HG03457 (cell line): ENCODE data around the gene ZMYND8.
"Not testable (repeated sequence)": the region's sequence is repeated elsewhere in the genome, so short reads cannot be mapped to it uniquely, and the experiment has no call there.

Source experiments
- ATAC-seq: cut with Tn5 transposase; IDR thresholded peaks from one replicate; pipeline ENCODE4 v1.9.1; 2021; ENCODE audit warnings: moderate number of reproducible peaks; ENCODE audit not compliant: unreplicated experiment

ZMYND8 gene

DNA sequence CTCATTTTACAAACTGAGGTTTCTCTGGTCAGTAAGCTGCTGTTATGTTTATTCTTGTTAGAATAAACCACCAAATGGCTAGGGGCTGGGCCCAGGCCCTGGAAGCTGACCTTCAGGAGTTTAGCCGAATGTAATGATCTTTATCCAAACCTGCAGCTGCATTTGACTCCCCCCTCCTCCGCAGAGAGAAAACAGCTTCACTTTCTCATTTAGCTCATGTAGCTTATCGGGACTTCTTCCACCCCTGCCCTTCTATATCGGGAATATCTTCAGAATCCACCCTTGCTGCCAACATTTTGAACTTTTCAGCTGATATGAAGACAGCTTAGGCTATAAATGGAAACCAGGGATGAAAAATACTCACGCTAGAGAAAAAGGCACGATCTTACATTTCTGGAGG, 102.6 kb downstream of the ZMYND8 start:
- no peak for ATAC-seq

DNA sequence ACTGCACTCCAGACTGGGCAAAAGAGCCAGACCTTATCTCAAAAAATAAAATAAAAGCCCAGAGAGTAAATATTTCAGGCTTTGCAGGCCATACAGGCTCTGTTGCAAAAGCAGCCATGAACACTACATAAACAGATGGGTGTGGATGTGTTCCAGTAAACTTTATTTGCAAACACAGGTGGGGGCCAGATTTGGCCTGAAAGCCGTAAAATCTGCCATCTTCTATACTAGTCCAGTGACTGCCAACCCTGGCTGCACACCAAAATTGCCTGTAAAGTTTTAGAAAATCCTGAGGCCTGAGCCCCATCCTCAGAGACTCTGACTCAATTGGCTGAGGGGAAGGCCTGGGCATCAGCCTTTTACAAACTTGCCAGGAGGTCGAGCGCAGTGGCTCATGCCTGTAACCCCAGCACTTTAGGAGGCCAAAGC, 103.6 kb downstream of the ZMYND8 start:
- ATAC-seq, result no peak

DNA sequence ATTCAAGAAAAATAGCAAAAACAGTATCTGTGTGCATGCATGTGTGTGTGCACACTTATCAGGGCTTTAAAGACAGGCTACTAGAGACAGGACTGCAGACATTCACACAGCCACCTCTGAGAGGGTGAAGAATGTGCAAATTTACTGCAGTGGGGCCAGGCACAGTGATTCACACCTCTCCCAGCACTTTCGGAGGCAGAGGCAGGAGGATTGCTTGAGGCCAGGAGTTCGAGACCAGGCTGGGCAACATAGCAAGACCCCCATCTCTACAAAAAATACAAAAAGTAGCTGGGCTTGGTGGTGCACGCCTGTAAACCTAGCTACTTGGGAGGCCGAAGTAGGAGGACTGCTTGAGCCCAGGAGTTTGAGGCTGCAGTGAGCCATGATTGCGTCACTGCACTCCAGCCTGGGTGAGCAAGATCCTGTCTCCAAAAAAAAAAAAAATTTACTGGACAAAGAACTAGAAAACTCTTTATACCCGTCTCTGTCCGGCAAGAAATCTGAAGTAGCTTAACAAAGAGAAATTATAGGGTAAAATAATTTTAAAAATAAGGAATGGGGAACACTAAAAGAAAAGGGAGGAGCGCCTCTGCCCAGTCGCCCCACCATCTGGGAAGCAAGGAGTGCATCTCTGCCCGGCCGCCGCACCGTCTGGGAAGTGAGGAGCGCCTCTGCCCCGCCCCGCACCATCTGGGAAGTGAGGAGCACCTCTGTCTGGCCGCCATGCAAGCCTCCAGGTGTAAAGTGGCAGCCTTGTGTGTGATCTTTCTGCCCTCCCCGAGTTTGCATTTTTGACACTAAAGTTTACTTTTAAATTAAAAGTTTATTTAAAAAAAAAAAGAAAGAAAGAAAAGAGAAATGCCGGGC, 105.1 kb downstream of the ZMYND8 start:
- ATAC-seq, result no peak

DNA sequence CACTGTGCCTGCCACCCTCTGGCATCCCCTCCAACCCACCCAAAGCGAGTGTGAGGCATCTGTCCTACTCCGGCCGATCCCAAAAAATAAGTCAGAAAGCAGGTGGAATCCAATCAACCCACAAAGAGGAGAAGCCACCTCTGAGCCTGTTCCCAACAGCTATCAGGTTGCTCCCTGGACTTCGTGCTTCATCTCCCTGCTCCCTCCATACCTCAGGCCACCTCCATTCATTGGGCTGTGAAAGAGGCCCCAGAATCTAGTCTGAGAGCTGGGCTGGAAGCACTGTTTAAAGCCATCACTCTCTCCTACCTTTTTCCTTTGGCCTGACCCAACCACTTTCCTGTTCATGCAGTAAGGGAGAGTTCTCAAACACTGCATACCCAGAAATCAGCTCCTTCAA, 106.1 kb downstream of the ZMYND8 start:
- ATAC-seq, result no peak

DNA sequence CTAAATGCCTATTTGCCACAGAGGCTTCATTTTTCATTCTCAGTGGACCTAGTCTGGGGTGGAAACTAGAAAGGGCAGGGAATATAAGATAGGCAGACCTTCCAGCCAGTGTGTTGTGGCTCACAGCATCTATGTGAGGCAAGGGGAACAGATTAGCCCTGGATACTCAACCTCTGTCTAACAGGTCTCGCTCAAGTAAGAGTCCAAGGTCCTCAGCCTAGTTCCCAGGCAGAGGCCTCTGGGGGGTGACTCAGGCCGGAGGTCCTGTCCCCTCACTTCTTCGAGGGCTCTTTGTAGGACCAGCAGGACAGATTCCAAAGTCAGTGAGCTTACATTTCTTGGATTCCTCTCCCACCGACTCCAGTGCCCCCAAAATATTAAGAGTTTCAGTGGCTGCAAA, 106.6 kb downstream of the ZMYND8 start:
- no peak for ATAC-seq

DNA sequence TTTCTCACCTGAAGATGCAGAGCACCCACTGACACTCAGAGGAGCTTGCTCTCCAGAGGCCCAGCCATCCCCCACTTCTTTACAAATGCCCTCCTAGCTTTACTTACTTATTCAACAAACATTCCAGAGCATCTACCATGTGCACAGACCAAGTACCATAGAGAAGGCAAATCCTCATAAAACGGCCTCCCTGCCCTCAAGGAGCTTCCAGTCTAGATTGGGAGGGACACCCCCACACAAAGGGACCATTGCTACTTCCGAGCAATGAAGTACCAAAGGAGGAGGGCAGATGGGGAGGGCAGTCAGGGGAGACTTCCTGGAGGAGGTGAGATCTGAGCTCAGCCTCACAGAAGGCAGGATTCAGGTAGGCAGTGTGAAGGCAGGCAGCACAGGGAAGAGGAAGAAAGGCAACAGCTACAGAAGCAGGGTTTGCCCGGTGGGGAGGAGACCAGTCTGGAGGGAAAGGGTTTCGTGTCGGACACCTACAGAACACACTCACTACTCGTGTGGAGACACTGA, 108.0 kb downstream of the ZMYND8 start:
- ATAC-seq, result no peak

DNA sequence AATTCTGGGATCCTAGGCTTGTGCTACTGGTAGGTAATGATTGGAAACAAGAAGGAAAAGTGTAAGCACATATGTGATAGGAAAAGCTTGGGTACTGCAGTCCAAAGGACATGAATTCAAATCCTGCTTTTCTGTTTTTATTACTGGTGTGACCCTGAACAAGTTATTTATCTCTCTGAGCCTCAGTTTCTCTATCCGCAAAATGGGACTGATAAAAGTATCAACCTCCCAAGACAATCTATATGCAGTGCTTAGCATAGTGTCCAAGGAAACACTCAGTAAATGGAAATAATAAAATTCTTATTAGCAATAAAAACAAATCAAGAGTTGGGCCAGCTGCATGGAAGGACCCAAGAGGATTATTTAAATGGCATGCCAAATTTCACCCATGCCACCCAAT, 108.5 kb downstream of the ZMYND8 start:
- ATAC-seq, result no peak

DNA sequence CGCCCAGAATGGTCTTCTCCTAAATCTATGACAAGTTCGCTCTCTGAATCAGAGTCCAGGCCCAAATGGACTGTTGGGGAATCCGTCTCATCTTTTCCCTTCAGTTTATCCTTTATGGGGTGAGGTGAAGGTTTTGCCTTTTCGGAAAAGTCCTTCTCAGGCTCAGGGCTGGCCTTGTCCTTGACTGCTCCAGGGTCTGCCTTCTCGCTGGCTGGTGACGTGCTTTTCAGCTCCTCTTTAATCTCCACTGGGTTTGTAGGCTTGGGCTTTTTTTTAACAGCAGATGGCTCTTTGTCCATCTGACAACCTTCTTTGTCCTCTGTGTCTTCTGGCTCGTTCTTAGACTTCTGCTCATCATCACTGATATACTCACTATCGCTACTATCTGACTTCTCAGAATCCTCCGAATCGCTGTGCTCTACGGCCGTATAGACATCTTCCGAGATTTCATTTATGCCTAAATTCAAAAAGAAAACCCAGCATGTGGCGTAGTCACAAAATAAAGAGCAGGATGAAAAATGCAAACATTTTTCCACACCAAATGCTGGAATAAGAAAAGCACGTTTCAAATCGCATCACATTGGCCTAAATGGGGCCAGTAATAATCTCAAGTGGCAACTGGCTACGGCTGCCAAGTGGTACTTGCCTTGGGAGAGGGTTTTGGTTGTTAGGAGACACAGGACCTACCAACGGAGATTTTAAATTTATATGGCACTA, 110.3 kb downstream of the ZMYND8 start:
- ATAC-seq, result no peak

DNA sequence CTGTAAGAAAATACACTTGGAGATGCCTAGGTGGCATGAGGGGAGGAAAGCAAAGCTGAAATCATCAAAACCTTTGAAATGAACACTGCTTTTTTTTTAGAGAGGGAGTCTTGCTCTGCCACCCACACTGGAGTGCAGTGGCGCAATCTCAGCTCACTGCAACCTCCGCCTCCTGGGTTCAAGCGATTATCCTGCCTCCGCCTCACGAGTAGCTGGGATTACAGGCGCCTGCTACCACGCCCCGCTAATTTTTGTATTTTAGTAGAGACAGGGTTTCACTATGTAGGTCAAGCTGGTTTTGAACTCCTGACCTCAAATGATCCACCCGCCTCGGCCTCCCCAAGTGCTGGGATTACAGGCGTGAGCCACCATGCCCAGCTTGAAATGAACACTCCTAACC, 111.3 kb downstream of the ZMYND8 start:
- ATAC-seq, result not testable (repeated sequence)

DNA sequence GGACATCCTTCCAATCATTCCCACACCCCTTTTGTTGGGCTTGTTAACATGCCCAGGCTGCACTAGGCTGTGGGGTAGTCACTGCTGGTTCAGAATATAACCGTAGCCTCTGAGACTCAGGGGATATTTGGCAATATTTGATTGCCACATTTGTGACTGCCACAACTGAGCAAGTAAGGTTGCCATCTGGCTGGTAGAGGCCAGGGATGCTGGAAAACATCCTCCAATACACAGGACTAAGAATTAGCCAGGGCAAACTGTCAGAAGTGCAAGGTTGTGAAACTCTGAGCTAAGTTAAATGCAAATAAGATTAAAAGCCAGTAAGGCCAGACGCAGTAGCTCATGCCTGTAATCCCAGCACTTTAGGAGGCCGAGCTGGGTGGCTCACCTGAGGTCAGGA, 112.0 kb downstream of the ZMYND8 start:
- ATAC-seq, result no peak

DNA sequence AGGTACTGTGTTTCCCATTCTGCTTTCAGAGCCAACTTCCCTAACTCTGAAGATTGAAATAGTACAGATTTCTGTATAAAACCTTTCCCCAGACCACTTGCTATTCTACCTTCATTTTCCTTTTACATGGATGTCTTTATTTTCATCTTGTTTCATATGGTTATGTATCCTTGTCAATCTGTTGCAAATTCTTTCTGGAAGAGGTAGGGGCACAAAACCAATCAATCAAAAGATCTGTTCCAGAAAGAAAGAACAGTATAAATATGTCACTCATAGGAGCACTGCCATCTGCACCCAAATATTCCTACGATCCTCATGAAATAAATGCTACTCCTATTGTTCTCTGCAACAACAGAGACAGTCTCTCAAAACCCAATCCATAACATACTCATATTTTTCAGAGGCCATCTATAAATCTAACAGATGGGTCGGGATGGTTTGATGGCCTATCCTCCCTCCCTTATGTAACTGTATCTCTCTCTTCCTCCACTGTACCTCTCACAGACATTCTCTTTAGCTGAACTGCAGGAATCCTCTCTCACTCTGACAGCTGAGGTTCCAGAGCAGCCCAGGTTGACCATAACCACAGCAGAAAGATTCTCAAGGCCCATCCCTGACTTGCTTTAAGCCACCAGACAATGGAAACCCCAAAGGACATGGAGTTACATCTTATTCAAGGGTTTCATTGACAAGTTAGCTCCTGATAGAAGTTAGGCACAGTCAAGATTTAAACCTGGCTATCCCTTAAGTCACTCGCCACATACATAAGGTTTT, 112.8 kb downstream of the ZMYND8 start:
- no peak for ATAC-seq

DNA sequence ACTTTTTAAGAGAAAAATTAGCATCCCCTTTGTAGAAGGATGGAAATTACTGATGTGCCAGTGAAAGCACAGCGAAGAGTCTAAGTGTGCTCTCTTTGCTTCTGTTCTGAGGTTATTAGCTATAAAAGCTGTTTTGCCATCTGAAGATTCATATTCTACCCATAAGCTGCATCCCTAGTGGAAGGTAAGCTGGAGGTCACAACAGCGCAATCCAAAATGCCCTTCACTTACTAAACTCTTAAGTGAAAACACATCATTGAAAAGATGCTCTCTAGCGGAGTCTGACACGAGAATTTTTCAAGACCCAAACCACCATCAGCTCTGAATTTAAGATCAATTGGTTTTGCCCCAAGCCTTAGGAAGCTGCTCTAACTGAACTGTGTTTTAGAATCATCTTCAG, 113.5 kb downstream of the ZMYND8 start:
- no peak for ATAC-seq

DNA sequence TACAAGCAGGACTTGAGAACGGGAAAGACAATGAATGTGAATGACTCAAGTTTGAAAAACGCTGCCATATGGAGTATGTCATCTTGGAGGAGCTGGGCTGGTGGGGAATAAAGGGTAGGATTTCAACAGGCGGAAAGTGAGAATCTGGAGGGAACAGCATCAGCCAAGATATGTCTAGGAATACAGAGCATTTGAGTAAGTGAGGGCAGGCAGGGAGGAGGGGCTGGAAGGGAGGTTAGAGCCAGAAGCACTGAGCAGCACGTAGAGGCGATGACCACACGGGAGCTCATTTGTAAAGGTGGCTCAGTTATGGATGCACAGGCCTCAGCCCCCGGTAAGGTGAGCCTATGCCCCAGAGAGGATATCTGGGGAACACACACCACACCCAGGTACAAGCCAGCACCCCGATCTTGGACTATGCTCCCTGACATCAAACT, 115.1 kb downstream of the ZMYND8 start:
- no peak for ATAC-seq

DNA sequence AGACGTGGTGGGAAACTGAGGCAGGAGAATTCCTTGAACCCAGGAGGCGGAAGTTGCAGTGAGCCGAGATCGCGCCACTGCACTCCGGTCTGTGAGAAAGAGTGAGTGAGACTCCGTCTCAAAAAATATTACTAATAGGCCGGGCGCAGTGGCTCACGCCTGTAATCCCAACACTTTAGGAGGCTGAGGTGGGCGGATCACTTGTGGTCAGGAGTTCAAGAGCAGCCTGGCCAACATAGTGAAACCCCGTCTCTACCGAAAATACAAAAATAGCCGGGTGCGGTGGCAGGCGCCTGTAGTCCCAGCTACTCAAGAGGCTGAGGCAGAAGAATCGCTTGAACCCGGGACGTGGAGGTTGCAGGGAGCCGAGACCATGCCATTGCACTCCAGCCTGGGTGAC, 116.4 kb downstream of the ZMYND8 start:
- not testable (repeated sequence) for ATAC-seq

DNA sequence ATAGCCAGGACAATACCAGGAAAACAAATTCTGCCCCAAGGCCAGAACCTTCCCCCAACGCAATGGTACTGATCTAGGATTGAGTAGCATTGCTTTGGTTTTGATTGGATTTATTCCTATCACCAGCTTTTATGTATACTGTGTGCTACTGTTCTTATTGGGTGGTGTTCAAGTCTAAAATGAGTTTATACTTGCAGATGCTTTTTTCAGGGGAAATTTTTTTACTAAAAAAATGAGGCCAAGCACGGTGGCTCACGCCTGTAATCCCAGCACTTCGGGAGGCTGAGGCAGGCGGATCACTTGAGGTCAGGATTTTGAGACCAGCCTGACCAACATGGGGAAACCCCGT, 116.8 kb downstream of the ZMYND8 start:
- no peak for ATAC-seq

DNA sequence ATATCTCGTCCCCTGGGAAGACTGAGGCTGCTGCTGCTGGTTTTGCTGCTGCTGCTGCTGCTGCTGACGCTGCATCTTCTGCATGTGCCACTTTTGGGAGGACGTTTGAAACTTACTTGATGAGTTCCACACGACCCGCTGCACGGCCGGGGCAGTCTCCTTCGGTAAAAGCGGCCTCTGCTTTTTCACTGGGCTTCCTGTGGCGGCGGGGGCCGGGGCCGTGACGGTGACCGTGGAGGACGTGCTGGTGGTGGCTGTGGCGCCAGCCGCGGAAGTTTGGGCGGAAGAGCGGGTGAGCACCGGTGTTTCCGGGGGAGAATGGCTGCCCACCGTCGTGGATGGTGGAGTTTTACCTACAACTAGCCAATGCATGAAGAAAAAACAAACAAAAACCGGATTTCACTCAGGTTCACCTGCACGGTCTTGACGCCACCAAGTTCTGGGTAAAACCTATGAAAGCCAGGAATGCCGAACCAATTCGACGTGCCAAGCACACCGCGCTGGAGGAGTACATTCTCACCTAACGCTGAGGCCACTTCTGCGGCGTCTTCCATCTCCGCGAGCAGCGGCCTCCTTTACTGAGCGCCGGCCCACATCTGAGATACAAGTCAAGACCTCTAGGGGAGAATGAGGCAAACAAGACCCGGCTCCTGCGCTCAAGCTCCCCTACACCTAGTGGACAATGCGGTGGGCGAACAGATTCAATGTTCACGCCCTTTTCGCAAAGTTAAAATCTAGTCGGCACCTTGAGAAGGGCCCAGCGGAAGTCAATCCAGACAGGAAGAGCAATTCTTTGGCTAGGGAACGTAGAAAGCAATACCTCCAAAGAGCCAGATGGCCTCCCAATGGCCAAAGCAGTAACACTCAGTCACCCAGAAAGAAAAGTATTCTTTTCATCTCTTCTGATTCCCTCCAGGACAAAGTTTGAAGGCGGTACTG, 117.5 kb downstream of the ZMYND8 start:
- ATAC-seq, result no peak

DNA sequence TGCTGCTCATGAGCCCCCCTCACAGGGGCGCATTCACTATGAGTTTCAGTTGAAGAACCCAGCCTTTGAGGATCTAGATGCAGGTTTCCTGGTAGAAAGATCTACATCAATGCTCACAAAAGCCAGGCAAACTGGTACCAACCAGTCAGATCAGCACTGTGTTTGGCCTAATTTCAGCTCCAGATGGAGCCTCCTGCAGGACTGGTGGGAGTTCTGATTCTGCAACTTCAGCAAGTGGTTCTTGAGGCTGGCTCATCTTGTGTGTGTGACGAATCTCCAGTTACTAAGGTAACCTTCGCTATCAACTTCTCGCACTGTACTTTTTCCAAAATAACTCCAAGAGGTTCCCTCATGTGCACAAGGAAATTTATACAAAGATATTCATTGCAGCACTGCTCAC, 118.8 kb downstream of the ZMYND8 start:
- ATAC-seq, result no peak

DNA sequence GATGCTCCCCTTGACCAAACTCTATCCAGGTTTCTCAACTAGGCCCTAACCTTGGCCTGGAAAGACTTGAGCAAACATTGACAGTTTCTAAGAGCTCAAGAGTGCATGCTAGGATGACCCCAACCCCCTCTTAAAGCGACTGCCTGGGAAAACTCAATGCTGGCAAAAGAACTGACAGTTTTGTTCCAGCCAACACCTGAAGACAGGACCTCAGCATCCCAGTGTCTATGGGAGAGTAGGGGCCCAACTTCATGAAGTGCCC, 119.9 kb downstream of the ZMYND8 start:
- no peak for ATAC-seq

DNA sequence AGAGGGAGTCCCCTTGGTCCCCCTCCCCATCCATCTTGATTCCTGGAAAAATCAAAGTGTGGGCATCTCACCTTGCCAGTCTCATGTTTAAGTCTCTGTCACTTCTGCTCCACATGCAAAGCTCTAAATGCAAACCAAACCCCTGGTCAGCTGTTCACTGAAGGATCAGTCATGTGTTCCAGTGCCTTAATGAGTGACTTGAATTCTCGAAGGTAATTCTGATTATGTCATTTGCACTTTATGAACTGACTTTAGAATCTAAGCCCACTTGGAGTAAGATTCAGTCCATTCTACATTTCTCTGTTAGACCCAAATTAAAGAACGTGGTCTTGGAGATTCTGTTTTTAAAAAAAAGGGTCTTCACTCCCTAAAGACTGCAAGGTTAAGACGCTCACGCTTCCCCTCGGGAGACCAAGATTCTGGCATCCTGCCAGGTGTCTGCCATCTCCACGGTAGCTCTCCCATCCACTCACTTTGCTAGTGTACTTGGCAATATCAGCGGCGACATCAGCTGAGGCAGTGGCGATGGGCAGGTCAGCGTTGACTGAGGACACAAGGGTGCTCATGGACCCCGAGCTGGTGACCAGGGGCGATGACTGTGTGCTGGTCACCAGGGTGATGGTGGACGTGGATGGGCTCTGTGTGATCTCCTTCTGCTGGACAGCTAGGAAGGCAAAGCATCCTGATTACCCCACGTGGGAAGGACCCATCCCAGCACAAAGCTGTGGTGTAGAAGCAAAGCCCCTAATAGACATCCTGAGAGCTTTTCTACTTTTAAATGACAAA, 120.5 kb downstream of the ZMYND8 start:
- no peak for ATAC-seq

DNA sequence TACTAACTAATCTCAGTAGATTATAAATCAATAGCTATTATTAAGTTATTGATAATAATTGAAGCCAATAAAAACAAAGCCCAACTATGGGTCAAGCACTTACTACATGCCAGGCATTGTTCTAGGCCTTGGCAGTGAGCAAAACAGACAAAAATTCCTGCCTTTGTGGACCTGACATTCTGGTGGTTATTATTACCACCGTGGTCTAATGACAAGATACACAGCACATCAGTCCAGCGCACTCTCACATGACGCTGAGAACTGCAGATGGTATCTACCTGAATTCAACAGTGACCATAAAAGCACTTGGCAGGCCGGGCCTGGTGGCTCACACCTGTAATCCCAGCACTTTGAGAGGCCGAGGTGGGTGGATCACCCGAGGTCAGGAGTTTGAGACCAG, 121.4 kb downstream of the ZMYND8 start:
- no peak for ATAC-seq
